H1 (cell line): ENCODE results near the gene FAM193A.
"Not testable (repeated sequence)": the region's sequence is repeated elsewhere in the genome, so short reads cannot be mapped to it uniquely, and the experiment has no call there.

Experiments
- GABPA ChIP-seq: IDR thresholded peaks from 2 replicates; pipeline ENCODE4 v1.6.1; 2011; ENCODE audit warnings: mild to moderate bottlenecking, low read length, moderate library complexity, borderline replicate concordance; ENCODE audit not compliant: insufficient read depth
- GTF2F1 ChIP-seq: IDR thresholded peaks from 2 replicates; pipeline ENCODE4 v1.6.1; 2012; ENCODE audit warnings: low read depth, low read length, improper control_type of control experiment, borderline replicate concordance
- POLR2A ChIP-seq, 2 experiments: IDR thresholded peaks; 1 replicate in 1 of 2; 2 replicates in 1 of 2; pipeline ENCODE4 v1.6.1; 2011; ENCODE audit warnings: low read depth in 2 of 2, low read length in 2 of 2, mild to moderate bottlenecking in 2 of 2; ENCODE audit errors: control extremely low read depth in 1 of 2
- POLR2AphosphoS5 ChIP-seq: IDR thresholded peaks from 2 replicates; pipeline ENCODE4 v1.6.1; 2011; ENCODE audit warnings: low read depth, low read length
- SP2 ChIP-seq: IDR thresholded peaks from 2 replicates; pipeline ENCODE4 v1.6.1; 2012; ENCODE audit warnings: mild to moderate bottlenecking, low read length, inconsistent platforms
- TAF7 ChIP-seq: optimal IDR thresholded peaks from 2 replicates; pipeline ENCODE3; 2011; ENCODE audit warnings: low read depth, mild to moderate bottlenecking, inconsistent platforms, low read length, moderate library complexity, borderline replicate concordance
- TBP ChIP-seq: IDR thresholded peaks from 2 replicates; pipeline ENCODE4 v1.6.1; 2011; ENCODE audit warnings: low read depth, low read length, improper control_type of control experiment
- YY1 ChIP-seq: IDR thresholded peaks from 2 replicates; pipeline ENCODE4 v1.6.1; 2011; ENCODE audit warnings: low read depth, mild to moderate bottlenecking, low read length
- TF ChIP-seq, protein P1 (sequence below), 3 experiments: IDR thresholded peaks; 1 replicate in 2 of 3; 2 replicates in 1 of 3; pipeline versions ENCODE4 v1.5.1 to v1.6.1; 2011; ENCODE audit warnings: low read length in 3 of 3, mild to moderate bottlenecking in 3 of 3, inconsistent platforms in 2 of 3, low read depth in 1 of 3, moderate library complexity in 1 of 3; ENCODE audit not compliant: insufficient read depth in 1 of 3; ENCODE audit errors: control extremely low read depth in 1 of 3

DNA sequence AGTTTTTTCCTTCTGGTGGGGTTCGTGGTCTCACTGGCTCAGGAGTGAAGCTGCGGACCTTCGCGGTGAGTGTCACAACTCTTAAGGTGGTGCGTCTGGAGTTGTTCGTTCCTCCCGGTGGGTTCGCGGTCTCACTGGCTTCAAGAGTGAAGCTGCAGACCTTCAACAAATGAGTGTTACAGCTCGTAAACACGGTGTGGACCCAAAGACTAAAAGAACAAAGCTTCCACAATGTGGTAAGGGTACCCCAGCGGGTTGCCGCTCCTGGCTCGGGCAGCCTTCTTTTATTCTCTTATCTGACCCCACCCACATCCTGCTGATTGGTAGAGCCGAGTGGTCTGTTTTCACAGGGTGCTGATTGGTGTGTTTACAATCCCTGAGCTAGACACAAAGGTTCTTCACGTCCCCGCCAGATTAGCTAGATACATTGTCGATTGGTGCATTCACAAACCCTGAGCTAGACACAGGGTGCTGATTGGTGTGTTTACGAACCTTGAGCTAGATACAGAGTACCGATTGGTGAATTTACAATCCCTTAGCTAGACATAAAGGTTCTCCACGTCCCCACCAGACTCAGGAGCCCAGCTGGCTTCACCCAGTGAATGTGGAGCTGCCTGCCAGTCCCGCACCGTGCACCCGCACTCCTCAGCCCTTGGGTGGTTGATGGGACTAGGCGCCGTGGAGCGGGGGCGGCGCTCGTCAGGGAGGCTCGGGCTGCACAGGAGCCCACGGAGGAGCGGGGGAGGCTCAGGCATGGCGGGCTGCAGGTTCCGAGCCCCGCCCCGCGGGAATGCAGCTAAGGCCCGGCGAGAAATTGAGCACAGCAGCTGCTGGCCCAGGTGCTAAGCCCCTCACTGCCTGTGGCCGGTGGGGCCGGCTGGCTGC, 226.3 kb downstream of the FAM193A start:
- TF ChIP-seq GTF2F1, YY1, POLR2AphosphoS5, GABPA, TBP, TAF7, SP2: not testable (repeated sequence)
- TF ChIP-seq, protein P1, sequence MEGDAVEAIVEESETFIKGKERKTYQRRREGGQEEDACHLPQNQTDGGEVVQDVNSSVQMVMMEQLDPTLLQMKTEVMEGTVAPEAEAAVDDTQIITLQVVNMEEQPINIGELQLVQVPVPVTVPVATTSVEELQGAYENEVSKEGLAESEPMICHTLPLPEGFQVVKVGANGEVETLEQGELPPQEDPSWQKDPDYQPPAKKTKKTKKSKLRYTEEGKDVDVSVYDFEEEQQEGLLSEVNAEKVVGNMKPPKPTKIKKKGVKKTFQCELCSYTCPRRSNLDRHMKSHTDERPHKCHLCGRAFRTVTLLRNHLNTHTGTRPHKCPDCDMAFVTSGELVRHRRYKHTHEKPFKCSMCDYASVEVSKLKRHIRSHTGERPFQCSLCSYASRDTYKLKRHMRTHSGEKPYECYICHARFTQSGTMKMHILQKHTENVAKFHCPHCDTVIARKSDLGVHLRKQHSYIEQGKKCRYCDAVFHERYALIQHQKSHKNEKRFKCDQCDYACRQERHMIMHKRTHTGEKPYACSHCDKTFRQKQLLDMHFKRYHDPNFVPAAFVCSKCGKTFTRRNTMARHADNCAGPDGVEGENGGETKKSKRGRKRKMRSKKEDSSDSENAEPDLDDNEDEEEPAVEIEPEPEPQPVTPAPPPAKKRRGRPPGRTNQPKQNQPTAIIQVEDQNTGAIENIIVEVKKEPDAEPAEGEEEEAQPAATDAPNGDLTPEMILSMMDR (IDR thresholded peaks at IDR 0.05; ENCODE audit: control extremely low read depth in 1 of 3, insufficient read depth in 1 of 3, low read depth in 1 of 3, low read length in 3 of 3), result not testable (repeated sequence)
- 0 out of 3 replicates have a peak, but pooled peaks of 1 of the 2 experiments have one; percentile 29 for TF ChIP-seq POLR2A (IDR thresholded peaks at IDR 0.05; ENCODE audit: control extremely low read depth in 1 of 2, low read depth in 2 of 2, low read length in 2 of 2)
